Activated CD8-positive, alpha-beta memory T cell treated with anti-CD3 and anti-CD28 coated beads for 48 hours (primary cell): ENCODE data around the gene SPAAR.
"Not testable (repeated sequence)": the region's sequence is repeated elsewhere in the genome, so short reads cannot be mapped to it uniquely, and the experiment has no call there.

Experiments
- DNase-seq, 3 experiments: peaks; one replicate each; pipeline ENCODE4 v3.0.0-alpha.2; 2020; ENCODE audit warnings: low read depth in 2 of 3, low spot score in 2 of 3

The SPAAR gene

DNA sequence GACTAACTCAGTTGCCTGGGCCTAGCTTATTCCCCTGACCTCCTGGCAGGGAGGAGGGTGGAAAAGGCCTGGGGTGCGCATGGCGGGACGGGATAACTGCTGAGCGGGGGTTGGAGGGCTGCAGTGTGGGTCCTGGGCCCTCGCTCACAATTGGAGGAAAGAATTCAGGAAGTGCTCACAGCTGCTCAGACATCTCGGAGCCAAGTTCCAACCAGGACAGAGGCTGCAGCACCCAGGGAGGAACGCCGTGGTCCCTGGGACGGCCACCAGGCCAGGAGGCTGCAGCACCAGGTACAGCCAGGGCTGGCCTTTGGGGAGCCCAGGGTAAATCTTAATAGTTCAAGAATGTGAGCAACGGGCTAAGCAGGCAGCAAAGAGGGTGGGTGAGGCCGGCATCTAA, at the start of gene SPAAR:
SPAAR (plus strand) TSS at position 217 of the 400 bp plus-strand sequence. CDS start 974 bp downstream, outside the sequence.
- DNase-seq = no peak

DNA sequence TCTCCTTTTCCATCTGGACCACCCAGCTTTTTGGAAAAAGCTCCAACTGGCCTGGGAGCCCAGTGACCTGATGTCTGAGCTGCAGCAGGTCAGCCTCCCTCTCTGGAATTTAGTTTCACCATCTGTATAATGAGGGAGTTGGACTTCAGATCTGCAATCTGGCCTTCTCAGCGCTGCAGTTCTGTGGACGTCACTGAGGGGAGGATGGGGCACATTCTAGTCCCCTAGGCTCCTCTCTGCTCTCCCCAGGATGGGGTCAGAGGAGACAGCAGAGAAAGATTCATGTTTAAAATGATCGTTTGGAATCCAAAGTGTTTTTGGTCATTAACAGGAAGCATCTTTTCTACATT, 49.3 kb upstream of the SPAAR start:
- no peak for DNase-seq

DNA sequence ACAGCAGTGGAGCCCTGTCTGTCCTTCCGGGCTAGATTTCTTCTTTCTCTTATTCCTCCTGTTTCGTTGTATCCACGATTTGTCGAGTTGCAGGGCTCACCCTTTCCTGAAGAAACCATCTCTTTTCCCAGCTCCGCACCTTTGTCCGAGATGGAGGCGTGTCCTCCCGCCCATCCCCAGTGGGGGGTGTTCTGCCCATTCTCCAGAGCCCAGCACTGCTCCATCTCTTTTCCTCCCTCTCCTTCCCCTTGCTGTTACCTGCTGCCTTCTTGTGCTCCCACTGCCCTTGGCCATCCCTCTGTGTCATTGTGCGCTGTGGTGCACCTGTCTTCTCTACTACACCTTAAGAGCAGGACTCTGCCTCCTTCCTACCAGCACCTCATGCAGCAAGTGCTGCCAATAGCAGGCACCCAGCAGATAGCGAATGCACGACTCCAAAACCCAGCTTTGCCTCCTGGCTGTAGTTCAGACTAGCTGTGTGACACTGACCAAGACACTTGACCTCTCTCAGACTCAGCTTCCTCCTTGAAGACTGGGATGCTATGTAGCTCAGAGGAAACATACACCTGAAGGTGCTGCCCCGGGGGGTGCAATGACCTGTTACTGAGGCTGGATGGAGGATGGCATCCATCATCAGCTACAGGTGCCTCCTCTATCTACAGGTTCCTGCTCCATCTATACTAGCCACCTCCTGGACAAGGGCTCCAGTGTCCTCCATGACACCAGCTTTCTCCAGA, 48.0 kb upstream of the SPAAR start:
- no peak for DNase-seq

DNA sequence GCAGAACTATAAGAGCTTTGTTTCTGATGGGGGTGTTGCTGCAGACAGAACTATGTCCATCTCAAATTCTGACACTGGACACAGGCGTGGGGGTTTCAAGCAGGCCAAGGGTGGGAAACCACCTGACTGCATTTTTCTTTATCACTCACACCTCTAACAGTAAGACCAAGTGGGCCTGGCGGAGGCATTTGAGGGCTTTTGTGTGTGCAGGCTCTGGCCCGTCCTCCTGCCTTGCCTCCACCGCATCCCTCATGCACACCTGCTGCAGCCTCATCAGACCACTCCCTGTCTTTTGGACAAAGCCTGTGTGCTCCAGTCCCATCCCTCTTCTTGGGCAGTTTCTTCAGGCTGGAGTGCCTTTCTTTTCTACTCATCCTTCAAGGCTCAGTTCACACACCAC, 47.0 kb upstream of the SPAAR start:
- DNase-seq = no peak

- DNase-seq = no peak
Measured at GRCh38 chr9:35863583-35863982, 45.7 kb upstream of the SPAAR start.

DNA sequence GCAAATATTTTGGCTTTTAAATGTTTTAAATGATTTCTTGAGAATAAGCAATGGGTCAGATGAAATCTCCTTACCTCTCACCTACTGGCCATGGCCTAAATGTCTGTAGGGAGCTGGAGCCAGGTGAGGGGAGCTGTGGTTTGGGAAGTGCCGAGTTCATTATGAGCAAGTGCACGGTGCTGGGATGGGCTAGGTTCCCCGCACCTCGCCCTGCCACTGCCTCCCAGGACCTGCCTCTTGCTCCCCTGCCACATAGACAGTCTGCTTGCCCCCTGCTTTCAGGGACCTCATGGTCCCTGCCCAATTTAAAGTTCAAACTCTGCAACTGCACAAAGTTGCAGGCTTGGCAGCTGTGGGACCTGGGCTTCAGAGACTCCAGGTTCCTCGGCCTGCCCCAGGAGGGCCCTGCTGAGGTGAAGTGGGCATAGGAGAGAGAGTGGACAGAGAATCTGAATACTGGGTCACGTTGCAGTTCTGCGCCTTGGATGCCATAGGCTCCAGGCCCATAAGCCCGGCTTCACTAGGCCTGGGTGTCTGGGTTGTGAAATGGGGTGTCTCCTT, 44.5 kb upstream of the SPAAR start:
- no peak for DNase-seq

GRCh38 chr9:35867538-35867937, 41.8 kb upstream of the SPAAR start:
- DNase-seq = no peak

DNA sequence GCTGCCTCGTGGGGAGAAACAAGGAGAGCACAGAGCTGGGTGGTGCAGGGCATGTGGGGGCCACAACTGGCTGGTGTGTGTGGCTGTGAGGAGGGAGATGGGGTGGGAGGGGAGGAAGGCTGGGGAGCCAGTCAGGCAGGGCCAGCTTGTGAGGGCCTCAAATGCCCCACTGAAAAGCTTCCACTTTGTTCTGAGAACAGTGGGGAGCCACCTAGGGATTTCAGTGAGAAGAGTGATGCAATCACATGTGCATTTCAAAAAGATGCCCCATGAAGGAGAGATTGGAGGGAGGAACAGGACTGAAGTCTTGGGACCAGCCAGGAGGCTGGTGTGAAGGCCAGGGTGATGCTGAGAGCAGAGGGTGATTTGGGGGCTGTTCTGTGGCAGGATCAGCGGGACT, 40.4 kb upstream of the SPAAR start:
- DNase-seq = no peak

- no peak for DNase-seq
Measured at GRCh38 chr9:35869621-35870216, 39.6 kb upstream of the SPAAR start.

- DNase-seq = no peak
Measured at GRCh38 chr9:35870351-35870923, 38.9 kb upstream of the SPAAR start, which contains the start of gene OR13J1. Gene OR13J1 (minus strand): TSS chr9:35870401. CDS start chr9:35870401, 0 bp downstream.

DNA sequence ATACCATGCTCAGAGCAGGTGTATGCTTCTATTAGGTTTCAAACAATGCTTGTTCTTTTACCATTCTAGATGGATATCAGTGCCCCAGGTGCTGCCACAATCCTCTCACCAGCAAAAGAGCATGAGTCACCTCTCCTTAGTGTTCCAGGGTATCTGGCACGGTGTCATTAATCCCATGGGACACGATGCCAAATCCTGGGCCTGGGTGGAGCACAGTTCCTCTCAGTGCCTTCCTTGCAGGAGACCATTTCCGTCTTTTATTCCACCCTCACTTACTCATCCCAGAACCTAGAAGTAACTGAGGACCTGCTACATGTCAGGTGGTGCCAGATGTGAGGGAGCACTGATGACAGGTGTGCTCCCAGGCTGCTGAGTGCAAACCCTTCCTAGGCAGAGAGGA, 37.7 kb upstream of the SPAAR start:
- no peak for DNase-seq

- no peak for DNase-seq
Measured at GRCh38 chr9:35872505-35872904, 36.8 kb upstream of the SPAAR start.

GRCh38 chr9:35882263-35882848, 26.9 kb upstream of the SPAAR start:
- DNase-seq = peak; percentile 15 to 67 (median 65)

GRCh38 chr9:35882996-35883395, 26.3 kb upstream of the SPAAR start:
- DNase-seq = no peak

- DNase-seq = not testable (repeated sequence)
Measured at GRCh38 chr9:35884908-35885307, 24.4 kb upstream of the SPAAR start.

DNA sequence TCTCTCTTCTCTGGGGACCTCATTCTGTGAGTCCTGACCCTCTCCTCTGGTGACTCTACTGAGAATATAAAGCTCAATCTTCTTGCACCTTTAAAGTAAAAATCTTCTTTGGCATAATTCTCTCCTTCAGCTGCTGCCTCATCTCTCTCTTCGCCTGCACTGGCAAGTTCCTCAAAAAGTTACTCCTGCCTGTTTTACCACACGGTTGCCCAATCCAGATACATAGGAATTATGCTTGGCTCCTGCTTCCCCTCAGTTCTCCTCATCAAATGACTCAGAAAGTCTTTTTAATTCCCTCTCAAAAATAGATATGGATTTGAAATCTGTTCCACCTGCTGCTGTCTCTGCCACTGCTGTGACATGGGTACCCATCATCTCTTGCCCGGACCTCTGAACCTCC, 17.6 kb upstream of the SPAAR start:
- DNase-seq = no peak

DNA sequence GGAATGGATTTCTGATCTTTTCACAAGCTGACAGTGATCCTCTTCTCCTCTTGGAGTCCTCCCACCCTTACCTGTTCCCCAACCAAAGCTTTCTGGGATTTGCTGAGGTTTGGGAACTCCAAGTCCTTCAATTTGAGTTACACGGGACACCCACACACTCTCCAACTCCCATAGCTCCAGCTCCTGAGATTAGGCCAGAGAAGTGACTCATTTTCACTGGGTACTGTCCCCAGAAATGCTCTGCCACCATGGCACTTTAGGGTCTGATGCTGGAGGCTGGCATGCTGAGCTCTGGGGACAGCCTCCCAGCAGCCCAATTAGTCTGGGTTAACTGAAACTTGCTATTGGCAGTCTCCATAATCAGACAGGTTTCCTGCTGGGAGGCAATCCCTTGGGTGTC, 17.2 kb upstream of the SPAAR start:
- DNase-seq = no peak

DNA sequence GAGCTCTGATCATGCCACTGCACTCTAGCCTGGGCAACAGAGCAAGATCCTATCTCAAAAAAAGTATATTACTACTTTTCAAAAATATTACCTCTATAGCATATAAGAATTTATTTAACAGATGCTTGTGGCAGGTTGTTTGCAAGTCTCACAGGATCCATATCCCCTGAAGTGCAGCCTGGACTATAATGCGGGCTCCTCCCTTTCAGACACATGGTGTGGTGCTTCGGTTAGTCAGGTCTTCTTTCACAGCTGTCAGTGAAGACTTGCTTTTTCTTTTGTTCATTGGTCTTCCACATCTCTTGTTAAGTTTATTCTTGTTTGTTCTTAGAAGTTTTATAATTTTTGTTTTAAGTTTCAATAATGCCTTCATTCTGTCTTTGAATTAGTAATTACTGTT, 12.7 kb upstream of the SPAAR start:
- no peak for DNase-seq

GRCh38 chr9:35897376-35898099, 11.8 kb upstream of the SPAAR start:
- not testable (repeated sequence) for DNase-seq

GRCh38 chr9:35898337-35898736, 11.0 kb upstream of the SPAAR start:
- no peak for DNase-seq

- no peak for DNase-seq
Measured at GRCh38 chr9:35899021-35899420, 10.3 kb upstream of the SPAAR start.
